ENCODE data around the gene CAMKK2. TPM values are rescaled to one million over a fixed set of nuclear protein-coding genes. Genes with fewer than 3 reads are reported as not detected.
"Not testable (repeated sequence)": the region's sequence is repeated elsewhere in the genome, so short reads cannot be mapped to it uniquely, and the experiment has no call there.

Gene CAMKK2
- polyA plus RNA-seq, 1 experiment, result 35.8 TPM

GRCh38 chr12:121261398-121261797 is 35.1 kb downstream of the CAMKK2 start:
- Histone ChIP-seq H3K4me3 (ENCODE audit: low read depth, low read length) (no peak overlapping the region), H3K27me3 (ENCODE audit: control insufficient read depth, insufficient read depth, low read length) (no peaks in the 10 kb centered on the region), H3K36me3 (ENCODE audit: control insufficient read depth, insufficient read depth, low read length) (peaks cover 25% of the 10 kb centered on the region)
- POLR2A ChIA-PET, result no interaction called here
- CTCF ChIA-PET, result no interaction called here
- TF ChIP-seq, protein P1, sequence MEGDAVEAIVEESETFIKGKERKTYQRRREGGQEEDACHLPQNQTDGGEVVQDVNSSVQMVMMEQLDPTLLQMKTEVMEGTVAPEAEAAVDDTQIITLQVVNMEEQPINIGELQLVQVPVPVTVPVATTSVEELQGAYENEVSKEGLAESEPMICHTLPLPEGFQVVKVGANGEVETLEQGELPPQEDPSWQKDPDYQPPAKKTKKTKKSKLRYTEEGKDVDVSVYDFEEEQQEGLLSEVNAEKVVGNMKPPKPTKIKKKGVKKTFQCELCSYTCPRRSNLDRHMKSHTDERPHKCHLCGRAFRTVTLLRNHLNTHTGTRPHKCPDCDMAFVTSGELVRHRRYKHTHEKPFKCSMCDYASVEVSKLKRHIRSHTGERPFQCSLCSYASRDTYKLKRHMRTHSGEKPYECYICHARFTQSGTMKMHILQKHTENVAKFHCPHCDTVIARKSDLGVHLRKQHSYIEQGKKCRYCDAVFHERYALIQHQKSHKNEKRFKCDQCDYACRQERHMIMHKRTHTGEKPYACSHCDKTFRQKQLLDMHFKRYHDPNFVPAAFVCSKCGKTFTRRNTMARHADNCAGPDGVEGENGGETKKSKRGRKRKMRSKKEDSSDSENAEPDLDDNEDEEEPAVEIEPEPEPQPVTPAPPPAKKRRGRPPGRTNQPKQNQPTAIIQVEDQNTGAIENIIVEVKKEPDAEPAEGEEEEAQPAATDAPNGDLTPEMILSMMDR (IDR thresholded peaks at IDR 0.05; ENCODE audit: insufficient read depth, low read depth, low read length), result no peak
- DNase-seq (ENCODE audit: low read depth), result no peak

GRCh38 chr12:121260091-121260490 is 36.4 kb downstream of the CAMKK2 start:
- Histone ChIP-seq H3K27me3 (ENCODE audit: control insufficient read depth, insufficient read depth, low read length) (no peaks in the 10 kb centered on the region), H3K4me3 (ENCODE audit: low read depth, low read length) (no peak overlapping the region), H3K36me3 (ENCODE audit: control insufficient read depth, insufficient read depth, low read length) (peaks cover 29% of the 10 kb centered on the region)
- DNase-seq (ENCODE audit: low read depth), result no peak
- TF ChIP-seq, protein P1 (IDR thresholded peaks at IDR 0.05; ENCODE audit: insufficient read depth, low read depth, low read length), result no peak
- ChIA-PET CTCF (interaction anchor here (1.4 kb wide), 1 partner anchor 29 kb away, joined by 3 read pairs; no protein-coding TSS in a partner anchor), POLR2A (no interaction called here)

DNA sequence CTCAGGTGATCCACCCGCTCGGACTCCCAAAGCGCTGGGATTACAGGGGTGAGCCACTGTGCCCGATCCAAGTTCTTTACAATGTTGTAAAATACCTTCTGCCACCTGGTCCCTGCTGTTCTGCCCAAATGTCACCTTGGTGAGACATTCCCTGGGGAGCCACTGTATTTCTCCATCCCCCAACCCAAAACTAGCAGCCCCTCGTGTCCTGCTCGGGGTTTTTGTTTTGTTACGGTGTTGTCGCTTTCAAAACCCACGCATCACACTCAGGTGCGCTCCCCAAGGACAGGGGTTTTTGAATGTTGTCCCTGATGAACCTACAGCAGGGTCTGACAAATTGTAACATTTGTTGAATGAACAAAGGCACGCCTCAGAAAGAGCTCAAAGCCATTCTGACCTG is 37.4 kb downstream of the CAMKK2 start:
- H3K36me3 ChIP-seq (ENCODE audit: control insufficient read depth, insufficient read depth, low read length), result peaks cover 33% of the 10 kb centered on the region
- ChIA-PET CTCF (no interaction called here), POLR2A (no interaction called here)
- no peak overlapping the region for H3K4me3 ChIP-seq (ENCODE audit: low read depth, low read length)
- DNase-seq (ENCODE audit: low read depth), result no peak
- TF ChIP-seq, protein P1 (IDR thresholded peaks at IDR 0.05; ENCODE audit: insufficient read depth, low read depth, low read length), result no peak
- H3K27me3 ChIP-seq (ENCODE audit: control insufficient read depth, insufficient read depth, low read length), result no peaks in the 10 kb centered on the region

DNA sequence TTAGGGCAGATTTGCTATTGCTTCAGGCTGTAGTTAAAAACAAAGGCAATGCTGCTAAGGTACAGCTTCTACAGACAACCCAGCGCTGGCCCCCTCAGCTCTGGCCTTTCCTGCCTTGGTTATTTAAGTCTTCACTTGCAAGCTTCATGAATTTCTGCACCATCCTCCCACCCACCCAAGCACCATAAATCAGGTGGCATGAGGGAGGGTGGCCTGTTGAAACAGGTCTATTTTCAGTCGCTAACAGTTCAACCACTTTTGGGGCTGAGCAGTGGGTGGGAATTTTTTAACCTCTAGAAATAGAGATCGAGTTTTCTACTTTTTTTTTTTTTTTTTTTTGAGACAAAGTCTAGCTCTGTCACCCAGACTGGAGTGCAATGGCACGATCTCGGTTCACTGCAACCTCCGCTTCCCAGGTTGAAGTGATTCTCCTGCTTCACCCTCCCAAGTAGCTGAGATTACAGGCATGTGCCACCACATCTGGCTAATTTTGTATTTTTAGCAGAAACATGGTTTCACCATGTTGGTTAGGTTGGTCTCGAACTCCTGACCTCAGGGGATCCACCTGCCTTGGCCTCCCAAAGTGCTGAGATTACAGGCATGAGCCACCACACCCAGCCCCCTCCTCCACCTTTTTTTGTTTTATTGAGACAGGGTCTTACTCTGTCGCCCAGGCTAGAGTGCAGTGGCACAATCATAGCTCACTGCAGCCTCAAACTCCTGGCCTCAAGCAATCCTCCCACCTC is 38.6 kb downstream of the CAMKK2 start:
- H3K4me3 ChIP-seq (ENCODE audit: low read depth, low read length); DNase-seq (ENCODE audit: low read depth); POLR2A ChIA-PET; H3K27me3 ChIP-seq (ENCODE audit: control insufficient read depth, insufficient read depth, low read length): not testable (repeated sequence)
- peaks cover 30% of the 10 kb centered on the region for H3K36me3 ChIP-seq (ENCODE audit: control insufficient read depth, insufficient read depth, low read length)
- CTCF ChIA-PET, result interaction anchor here (0.6 kb wide), 1 partner anchor 10 kb away, joined by 3 read pairs; no protein-coding TSS in a partner anchor

DNA sequence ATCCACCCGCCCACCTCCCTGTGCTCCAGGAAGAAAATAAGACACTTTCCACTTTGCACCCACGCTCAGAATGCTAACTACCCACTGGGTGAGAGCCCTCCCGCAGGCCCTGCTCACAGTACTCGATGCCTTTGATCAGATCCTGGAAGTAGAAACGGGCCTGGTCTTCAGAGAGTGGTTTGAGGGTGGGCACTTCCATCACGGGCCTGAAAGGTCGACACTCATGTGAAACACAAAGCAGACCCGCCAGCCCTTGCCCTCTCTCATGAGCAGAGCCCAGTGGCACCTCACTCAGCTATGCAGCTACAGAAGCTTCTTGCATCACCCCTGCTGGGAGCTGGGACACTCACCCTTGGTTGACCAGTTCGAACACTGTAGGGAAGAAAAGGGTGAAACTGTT is 41.1 kb downstream of the CAMKK2 start:
- TF ChIP-seq, protein P1 (IDR thresholded peaks at IDR 0.05; ENCODE audit: insufficient read depth, low read depth, low read length), result no peak
- no peaks in the 10 kb centered on the region for H3K27me3 ChIP-seq (ENCODE audit: control insufficient read depth, insufficient read depth, low read length)
- DNase-seq (ENCODE audit: low read depth), result no peak
- ChIA-PET POLR2A (no interaction called here), CTCF (interaction anchor here (1.3 kb wide), 1 partner anchor 26 kb away, joined by 3 read pairs; no protein-coding TSS in a partner anchor)
- no peak overlapping the region for H3K4me3 ChIP-seq (ENCODE audit: low read depth, low read length)
- H3K36me3 ChIP-seq (ENCODE audit: control insufficient read depth, insufficient read depth, low read length), result peaks cover 32% of the 10 kb centered on the region
